CD4-positive, alpha-beta memory T cell (primary cell): ENCODE measurements around the gene DCDC2C. TPM values are rescaled to one million over a fixed set of nuclear protein-coding genes. Genes with fewer than 3 reads are reported as not detected.

ENCODE experiments used
- polyA plus RNA-seq, 2 donors: library from polyadenylated mRNA; unstranded; fragments of 300-500 nt; fragmentation: Illumina TruSeq; gene quantifications; one replicate each; pipeline ENCODE4 v1.2.3, GENCODE V29; 2021
- total RNA-seq, 2 experiments: library from RNA; stranded (reverse); gene quantifications; one replicate each; pipeline ENCODE4 v1.2.3, GENCODE V29; 2021

Gene DCDC2C
- total and polyA plus RNA-seq, 4 experiments from 2014 or later = not detected

Other genes with a start within 250 kb of the DCDC2C start
- 10 to 100 TPM; 32.3 to 36.4 TPM for gene ADI1, start 184.0 kb upstream of the DCDC2C start, total RNA-seq
- gene ADI1, start 184.0 kb upstream of the DCDC2C start, polyA plus RNA-seq = 100 to 1,000 TPM in 1 of 2 donors, 10 to 100 TPM in 1; 52.5 to 115 TPM
- gene RNASEH1, start 145.2 kb upstream of the DCDC2C start, total RNA-seq = 10 to 100 TPM; 22.0 to 24.0 TPM
- gene RNASEH1, start 145.2 kb upstream of the DCDC2C start, polyA plus RNA-seq = 10 to 100 TPM; 30.6 to 43.1 TPM
- gene RPS7, start 128.3 kb upstream of the DCDC2C start, total RNA-seq = 1,000 to 10,000 TPM; 1,594 to 1,656 TPM
- 1,000 to 10,000 TPM in 1 of 2 donors, 100 to 1,000 TPM in 1; 904 to 1,178 TPM for gene RPS7, start 128.3 kb upstream of the DCDC2C start, polyA plus RNA-seq
- gene COLEC11, start 108.5 kb upstream of the DCDC2C start, total RNA-seq = not detected
- under 1 TPM in 1 of 2 donors, not detected in 1; 0.30 TPM for gene COLEC11, start 108.5 kb upstream of the DCDC2C start, polyA plus RNA-seq
- gene ALLC, start 45.4 kb upstream of the DCDC2C start, total RNA-seq = not detected
- gene ALLC, start 45.4 kb upstream of the DCDC2C start, polyA plus RNA-seq = not detected